Osteocyte (in vitro differentiated cells): ENCODE results near the gene RASGRP1. TPM values are rescaled to one million over a fixed set of nuclear protein-coding genes. Genes with fewer than 3 reads are reported as not detected.

Experiments
- DNase-seq: peaks from one replicate; pipeline ENCODE4 v3.0.0; 2021; ENCODE audit warnings: mixed read lengths; ENCODE audit not compliant: unreplicated experiment; ENCODE audit errors: extremely low spot score
- H3K27ac Mint-ChIP-seq: one replicate; pipeline ENCODE4 v1.8.0; 2021; ENCODE audit warnings: mild to moderate bottlenecking, mixed read lengths; ENCODE audit not compliant: unreplicated experiment
- H3K27me3 Mint-ChIP-seq: one replicate; pipeline ENCODE4 v1.8.0; 2021; ENCODE audit warnings: mixed read lengths; ENCODE audit not compliant: unreplicated experiment
- H3K36me3 Mint-ChIP-seq: one replicate; pipeline ENCODE4 v1.8.0; 2021; ENCODE audit warnings: mixed read lengths; ENCODE audit not compliant: unreplicated experiment
- H3K4me1 Mint-ChIP-seq: one replicate; pipeline ENCODE4 v1.8.0; 2021; ENCODE audit warnings: mixed read lengths; ENCODE audit not compliant: unreplicated experiment
- H3K4me3 Mint-ChIP-seq: one replicate; pipeline ENCODE4 v1.8.0; 2021; ENCODE audit warnings: mild to moderate bottlenecking, moderate library complexity, mixed read lengths; ENCODE audit not compliant: unreplicated experiment
- H3K9me3 Mint-ChIP-seq: one replicate; pipeline ENCODE4 v1.8.0; 2021; ENCODE audit warnings: mixed read lengths; ENCODE audit not compliant: unreplicated experiment
- total RNA-seq: library from RNA; stranded (reverse); gene quantifications from 2 replicates; pipeline ENCODE4 v1.2.1, GENCODE V29; 2021
- TF ChIP-seq, protein P1 (sequence below): fragments of 200-600 bp; sonication (generic); IDR thresholded peaks from 2 replicates; pipeline ENCODE4 v1.5.0; 2021; ENCODE audit warnings: antibody characterized with exemption, mild to moderate bottlenecking, moderate library complexity

Gene RASGRP1
- total RNA-seq, 1 donor from 2014 or later: 0.11 TPM

DNA sequence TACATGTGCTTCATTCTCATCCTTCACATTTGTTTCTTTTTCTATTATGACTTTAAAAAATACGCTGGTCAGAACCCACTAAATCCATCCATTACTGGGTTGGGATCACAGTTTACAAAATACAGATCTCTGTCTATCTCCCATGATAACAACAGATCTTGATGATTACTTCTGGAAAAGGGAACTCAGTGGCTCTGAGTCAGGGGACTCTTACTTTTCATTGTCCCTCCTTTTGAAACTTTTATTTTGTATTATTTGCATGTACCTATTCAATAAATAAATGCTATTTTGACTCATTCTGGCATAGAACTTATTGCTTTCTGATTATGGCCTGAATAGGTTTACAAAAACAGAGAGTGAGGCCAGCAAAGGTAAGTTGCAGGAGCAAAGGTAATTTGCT is 11.6 kb upstream of the RASGRP1 start:
- Mint-ChIP-seq H3K4me1 (no peaks in the 10 kb centered on the region), H3K36me3 (no peaks in the 10 kb centered on the region), H3K9me3 (peaks cover 3% of the 10 kb centered on the region), H3K4me3 (no peak overlapping the region), H3K27me3 (peaks cover 61% of the 10 kb centered on the region), H3K27ac (no peak overlapping the region)
- no peak for DNase-seq
- TF ChIP-seq, protein P1, sequence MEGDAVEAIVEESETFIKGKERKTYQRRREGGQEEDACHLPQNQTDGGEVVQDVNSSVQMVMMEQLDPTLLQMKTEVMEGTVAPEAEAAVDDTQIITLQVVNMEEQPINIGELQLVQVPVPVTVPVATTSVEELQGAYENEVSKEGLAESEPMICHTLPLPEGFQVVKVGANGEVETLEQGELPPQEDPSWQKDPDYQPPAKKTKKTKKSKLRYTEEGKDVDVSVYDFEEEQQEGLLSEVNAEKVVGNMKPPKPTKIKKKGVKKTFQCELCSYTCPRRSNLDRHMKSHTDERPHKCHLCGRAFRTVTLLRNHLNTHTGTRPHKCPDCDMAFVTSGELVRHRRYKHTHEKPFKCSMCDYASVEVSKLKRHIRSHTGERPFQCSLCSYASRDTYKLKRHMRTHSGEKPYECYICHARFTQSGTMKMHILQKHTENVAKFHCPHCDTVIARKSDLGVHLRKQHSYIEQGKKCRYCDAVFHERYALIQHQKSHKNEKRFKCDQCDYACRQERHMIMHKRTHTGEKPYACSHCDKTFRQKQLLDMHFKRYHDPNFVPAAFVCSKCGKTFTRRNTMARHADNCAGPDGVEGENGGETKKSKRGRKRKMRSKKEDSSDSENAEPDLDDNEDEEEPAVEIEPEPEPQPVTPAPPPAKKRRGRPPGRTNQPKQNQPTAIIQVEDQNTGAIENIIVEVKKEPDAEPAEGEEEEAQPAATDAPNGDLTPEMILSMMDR: no peak

DNA sequence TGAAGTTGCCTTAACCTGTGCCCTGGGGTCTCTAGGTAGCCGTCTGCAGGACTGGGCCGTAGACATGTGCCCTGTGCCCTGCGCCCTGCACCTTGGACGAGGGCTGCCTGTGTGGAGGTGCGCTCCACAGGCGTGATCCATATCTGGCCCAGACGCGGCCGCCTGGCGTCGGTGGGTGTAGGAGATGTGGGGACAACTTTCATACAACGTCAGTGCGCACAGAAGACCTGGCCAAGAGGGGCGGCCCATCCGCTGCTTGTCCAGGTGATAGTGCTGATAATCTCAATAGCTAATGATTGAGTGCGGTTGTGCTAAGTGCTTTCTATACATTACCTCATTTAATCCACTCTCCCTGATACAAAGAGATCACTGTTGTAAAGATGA is 665 bp upstream of the RASGRP1 start:
- TF ChIP-seq, protein P1: no peak
- H3K27ac Mint-ChIP-seq: no peak overlapping the region
- no peaks in the 10 kb centered on the region for H3K36me3 Mint-ChIP-seq
- peaks cover 58% of the 10 kb centered on the region for H3K27me3 Mint-ChIP-seq
- peak overlapping the region; percentile 67 for H3K4me3 Mint-ChIP-seq
- no peak for DNase-seq
- H3K4me1 Mint-ChIP-seq: peaks cover 5% of the 10 kb centered on the region
- peaks cover under 1% of the 10 kb centered on the region for H3K9me3 Mint-ChIP-seq

DNA sequence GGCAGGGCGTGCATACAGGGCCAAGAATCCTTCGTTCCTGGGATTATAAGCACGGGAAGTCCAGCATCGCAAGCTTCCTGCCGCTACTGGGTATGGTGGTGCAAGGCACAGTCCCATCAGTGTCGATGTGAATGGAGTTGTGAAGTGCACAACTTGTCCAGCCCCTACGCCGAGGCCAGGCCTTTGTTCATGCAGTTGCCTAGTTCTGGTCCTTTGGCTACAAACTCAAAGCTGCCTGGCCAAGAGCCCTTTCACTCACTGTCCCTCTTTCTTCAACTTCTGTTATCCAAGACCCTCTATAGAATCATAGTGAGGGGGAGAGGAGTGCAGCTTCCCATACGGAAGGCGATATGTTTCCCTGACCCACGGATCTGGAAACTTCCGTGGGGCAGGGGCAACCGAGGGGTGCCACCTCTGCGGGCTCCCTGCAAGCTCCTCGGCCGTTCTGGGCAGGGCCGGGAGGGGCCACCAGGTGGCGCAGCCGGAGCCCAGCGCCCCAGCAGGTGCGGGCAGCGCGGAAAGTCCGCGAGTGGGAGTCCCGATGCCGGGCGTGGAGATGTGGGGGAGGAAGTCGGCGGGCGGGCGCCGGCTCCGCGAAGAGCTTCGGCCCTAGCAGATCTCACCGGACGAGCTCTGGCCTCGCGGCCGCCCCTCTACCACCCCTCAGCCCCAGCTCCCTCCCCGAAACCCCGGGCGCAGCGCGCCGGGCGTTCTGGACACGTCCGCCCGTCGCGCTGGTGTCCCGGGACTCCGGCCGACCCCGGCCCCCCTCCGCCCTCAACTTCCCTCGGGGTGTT is 693 bp downstream of the RASGRP1 start:
- peaks cover 58% of the 10 kb centered on the region for H3K27me3 Mint-ChIP-seq
- no peak overlapping the region for H3K27ac Mint-ChIP-seq
- H3K9me3 Mint-ChIP-seq: no peaks in the 10 kb centered on the region
- peak overlapping the region; percentile 62 for H3K4me3 Mint-ChIP-seq
- H3K4me1 Mint-ChIP-seq: peaks cover 5% of the 10 kb centered on the region
- peak; percentile 89 for DNase-seq
- no peaks in the 10 kb centered on the region for H3K36me3 Mint-ChIP-seq
- TF ChIP-seq, protein P1: peak; percentile 95

DNA sequence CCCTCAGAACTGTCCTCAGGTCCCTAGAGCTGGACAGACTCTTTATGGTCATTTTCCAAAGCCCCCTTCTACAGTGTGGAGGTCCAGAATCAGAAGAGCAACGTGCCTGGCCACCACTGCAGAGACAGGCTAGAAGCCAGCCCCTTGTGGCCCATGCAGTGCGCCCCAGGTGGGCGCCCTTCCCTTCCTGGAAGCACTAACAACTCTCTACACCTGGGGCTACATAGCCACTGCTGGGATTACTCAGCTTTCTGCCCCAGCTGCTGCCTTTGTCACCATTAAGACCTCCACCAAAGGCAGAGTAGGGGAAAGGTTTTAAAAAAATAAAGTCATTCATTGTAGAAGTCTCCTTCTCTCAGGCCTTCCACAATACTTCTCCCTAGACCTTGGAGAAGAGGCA is 2.3 kb downstream of the RASGRP1 start:
- DNase-seq: no peak
- Mint-ChIP-seq H3K4me1 (peaks cover 5% of the 10 kb centered on the region), H3K27me3 (peaks cover 56% of the 10 kb centered on the region), H3K4me3 (no peak overlapping the region), H3K36me3 (no peaks in the 10 kb centered on the region), H3K9me3 (no peaks in the 10 kb centered on the region), H3K27ac (no peak overlapping the region)
- TF ChIP-seq, protein P1: no peak

DNA sequence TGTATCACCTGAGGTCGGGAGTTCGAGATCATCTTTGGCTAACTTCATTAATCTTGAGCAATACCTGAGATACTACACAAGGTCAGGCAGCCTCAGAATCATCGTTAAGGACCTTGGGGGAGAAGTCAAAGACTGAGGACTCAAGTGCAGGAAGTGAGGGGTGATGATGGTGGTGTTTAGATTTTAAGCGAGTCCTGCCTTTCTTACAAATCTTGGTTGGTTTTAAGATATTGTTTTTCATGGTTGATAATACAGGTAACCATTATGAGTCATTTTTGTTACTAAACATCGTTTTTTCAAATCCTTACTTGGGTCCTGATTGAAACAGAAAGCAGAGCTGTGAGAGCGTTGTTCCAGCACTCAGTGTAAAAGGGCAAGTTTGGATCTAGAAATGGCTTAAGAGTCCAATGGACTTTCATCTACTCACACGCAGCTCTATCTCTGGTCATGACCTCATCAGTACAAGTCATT is 4.1 kb downstream of the RASGRP1 start:
- no peak for DNase-seq
- TF ChIP-seq, protein P1: no peak
- H3K9me3 Mint-ChIP-seq: no peaks in the 10 kb centered on the region
- no peak overlapping the region for H3K27ac Mint-ChIP-seq
- peaks cover 5% of the 10 kb centered on the region for H3K4me1 Mint-ChIP-seq
- peaks cover 48% of the 10 kb centered on the region for H3K27me3 Mint-ChIP-seq
- H3K4me3 Mint-ChIP-seq: no peak overlapping the region
- no peaks in the 10 kb centered on the region for H3K36me3 Mint-ChIP-seq
